Esophagus muscularis mucosa (tissue), 3 donors: ENCODE results near the gene MYO1A.
"Not testable (repeated sequence)": the region's sequence is repeated elsewhere in the genome, so short reads cannot be mapped to it uniquely, and the experiment has no call there.

Experiments
- POLR2A ChIP-seq: fragments of 450-650 bp; IDR thresholded peaks from one replicate; pipeline ENCODE4 v1.6.1; 2017; ENCODE audit warnings: antibody characterized with exemption, moderate library complexity, mild to moderate bottlenecking, low read depth
- POLR2AphosphoS5 ChIP-seq, 2 donors: sonication (generic); formaldehyde crosslinking; IDR thresholded peaks; one replicate each; pipeline ENCODE4 v1.6.1; 2017; ENCODE audit warnings: antibody characterized with exemption in 2 of 2
- TF ChIP-seq, protein P1 (sequence below), 3 experiments: fragments of 200-600 bp in 2 of 3; fragments of 450-650 bp in 1 of 3; sonication (generic) in 2 of 3; IDR thresholded peaks; one replicate each; pipeline ENCODE4 v1.5.1; 2017 to 2019; ENCODE audit warnings: antibody characterized with exemption in 3 of 3, mild to moderate bottlenecking in 2 of 3, moderate library complexity in 1 of 3

DNA sequence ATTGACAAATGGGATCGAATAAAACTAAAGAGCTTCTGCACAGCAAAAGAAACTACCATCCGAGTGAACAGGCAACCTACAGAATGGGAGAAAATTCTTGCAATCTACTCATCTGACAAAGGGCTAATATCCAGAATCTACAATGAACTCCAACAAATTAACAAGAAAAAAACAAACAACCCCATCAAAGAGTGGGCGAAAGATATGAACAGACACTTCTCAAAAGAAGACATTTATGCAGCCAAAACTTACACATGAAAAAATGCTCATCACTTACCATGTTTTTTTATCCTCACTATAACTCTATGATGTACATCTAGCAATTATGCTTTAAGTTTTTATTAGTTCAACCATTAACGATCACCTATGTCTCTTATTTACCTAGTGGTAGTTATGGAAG lies 4.0 kb upstream of the MYO1A start:
- TF ChIP-seq, protein P1, sequence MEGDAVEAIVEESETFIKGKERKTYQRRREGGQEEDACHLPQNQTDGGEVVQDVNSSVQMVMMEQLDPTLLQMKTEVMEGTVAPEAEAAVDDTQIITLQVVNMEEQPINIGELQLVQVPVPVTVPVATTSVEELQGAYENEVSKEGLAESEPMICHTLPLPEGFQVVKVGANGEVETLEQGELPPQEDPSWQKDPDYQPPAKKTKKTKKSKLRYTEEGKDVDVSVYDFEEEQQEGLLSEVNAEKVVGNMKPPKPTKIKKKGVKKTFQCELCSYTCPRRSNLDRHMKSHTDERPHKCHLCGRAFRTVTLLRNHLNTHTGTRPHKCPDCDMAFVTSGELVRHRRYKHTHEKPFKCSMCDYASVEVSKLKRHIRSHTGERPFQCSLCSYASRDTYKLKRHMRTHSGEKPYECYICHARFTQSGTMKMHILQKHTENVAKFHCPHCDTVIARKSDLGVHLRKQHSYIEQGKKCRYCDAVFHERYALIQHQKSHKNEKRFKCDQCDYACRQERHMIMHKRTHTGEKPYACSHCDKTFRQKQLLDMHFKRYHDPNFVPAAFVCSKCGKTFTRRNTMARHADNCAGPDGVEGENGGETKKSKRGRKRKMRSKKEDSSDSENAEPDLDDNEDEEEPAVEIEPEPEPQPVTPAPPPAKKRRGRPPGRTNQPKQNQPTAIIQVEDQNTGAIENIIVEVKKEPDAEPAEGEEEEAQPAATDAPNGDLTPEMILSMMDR (IDR thresholded peaks at IDR 0.05), result not testable (repeated sequence)
- not testable (repeated sequence) for TF ChIP-seq POLR2AphosphoS5 (IDR thresholded peaks at IDR 0.05); POLR2A
